PC-9 (cell line): ENCODE results near the gene ADAM8.

Experiments
- CTCF ChIP-seq: fragments of 200-600 bp; sonication (generic); conservative IDR thresholded peaks from 2 replicates; pipeline ENCODE4 v1.6.1; 2017; ENCODE audit warnings: mixed run types, antibody characterized with exemption, mild to moderate bottlenecking, moderate library complexity
- EZH2 ChIP-seq: fragments of 200-600 bp; sonication (generic); IDR thresholded peaks from 2 replicates; pipeline ENCODE4 v1.8.0; 2017; ENCODE audit warnings: antibody characterized with exemption, low read depth

- TF ChIP-seq CTCF: no peak
- TF ChIP-seq EZH2: no peak
Measured at GRCh38 chr10:133253361-133253955, 23.2 kb downstream of the ADAM8 start.
